DMS53 treated with DMSO at 0.1 percent for 48 hours (cell line): ENCODE results near the gene PSMG3.

Experiments used
- DNase-seq: peaks from one replicate; lab custom pipeline; 2025; ENCODE audit not compliant: unreplicated experiment; lab: John Stamatoyannopoulos, UW

Gene PSMG3

DNA sequence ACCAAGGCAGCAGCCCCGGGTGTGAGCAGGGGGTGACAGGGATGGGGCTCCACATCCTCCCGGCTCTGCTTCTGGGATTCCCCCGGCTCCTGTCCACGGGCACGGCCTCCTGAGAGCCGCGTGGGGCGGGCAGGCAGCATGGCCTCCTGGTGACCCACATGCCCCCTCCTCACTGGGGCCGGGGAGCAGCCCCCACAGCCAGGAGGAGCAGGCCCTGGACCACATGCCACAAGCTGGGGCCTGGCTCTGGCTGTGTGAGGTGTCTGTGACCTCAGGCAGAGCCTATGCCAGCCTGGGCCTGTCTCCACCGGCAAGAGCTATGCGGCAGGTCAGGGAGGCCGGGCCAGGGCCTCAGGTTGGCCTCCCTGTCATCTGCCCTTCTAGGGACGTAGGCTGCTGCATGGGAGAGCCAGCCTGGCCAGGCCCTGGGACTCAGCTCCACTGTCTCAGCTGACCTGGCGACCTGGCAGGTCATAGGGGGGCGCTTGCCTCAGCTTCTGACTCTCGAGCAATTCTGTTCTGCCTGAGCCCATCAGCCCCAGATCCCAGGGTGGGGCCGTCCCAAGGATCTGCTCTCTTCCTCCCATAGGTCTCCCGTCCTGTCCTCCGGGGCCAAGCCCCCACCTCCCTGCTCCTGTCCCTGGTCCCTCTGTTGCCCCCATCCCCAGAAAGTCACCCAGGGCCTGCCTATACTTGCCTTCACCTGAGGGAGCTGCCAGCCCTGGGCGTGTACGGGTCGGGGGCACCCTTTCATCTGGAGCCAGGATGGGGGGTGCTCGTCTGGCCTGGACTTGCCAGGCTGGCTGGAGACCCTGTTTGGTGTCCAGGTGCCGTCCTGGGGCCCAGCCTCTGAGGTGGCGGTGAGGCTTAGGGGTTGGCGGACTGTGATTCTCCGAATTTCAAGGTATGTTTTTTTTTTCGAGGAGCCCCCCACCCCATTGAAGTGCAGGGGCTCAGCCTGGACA, 9.9 kb downstream of the PSMG3 start:
- no peak for DNase-seq

DNA sequence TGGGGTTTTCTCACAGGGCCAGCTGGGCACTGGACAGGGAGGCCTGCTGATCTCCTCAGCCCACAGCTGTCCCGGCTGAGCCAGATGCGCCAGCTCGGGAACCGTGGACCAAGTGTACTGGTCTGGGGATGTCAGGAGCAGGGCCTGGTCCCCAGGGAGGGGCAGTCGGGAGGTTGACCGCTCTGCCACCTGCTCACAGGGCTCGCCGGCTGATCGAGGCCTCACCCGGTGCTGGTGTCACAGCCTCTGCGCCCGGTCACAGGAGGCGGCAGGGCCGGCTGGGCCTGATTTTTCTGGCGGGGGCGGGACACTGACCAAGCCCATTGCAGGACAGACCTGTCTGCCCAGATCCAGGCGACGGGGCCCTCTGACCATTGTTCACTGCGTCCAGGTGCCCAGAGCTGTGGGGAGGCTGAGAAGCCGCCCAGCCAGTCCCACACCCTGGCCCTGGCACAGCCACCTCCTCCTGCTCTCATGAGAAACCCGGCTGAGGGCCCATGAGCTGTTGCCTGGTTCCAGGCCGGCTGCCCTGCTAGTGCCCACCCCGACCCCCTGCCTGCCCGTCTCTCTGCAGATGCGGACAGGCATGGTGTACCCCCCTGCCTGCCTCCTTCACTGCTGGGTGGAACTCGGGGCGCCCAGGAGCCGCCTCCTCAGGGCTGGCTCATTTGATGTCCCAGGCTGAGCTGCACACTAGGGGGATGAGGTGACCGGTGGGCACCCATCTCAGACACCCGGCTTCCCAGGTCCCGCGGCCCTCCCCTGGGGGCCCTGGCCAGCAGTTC, 10.8 kb downstream of the PSMG3 start:
- no peak for DNase-seq

DNA sequence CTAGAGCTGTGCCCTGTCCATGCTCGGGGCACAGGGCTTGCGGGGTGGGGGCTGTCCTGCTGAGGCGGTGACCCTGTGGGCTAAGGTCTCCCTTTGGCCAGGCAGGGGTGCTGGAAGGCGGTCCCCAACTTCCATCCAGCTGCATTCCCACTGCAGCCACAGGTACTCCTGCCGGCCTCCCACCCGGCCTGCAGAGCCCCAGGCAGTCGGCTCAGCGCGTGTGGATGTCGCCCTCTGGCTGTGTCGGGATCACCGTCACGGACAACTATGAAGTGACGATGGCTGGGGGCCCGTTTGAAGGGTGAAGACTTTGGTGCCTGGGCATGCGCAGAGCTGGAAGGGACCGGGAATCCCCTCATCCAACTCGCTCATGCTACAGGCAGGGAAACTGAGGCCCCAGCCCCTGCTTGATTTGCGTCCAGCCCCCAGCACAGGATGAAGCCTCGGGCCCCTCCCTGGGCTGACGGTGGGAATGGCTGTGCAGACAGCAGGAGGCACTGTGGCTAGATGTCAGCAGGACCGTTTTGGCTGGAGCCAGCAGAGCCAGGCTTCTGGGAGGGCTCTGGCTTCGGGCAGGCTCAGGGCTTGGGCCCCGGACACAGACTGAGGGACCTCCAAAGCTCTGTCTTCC, 11.5 kb downstream of the PSMG3 start:
- DNase-seq: no peak

DNA sequence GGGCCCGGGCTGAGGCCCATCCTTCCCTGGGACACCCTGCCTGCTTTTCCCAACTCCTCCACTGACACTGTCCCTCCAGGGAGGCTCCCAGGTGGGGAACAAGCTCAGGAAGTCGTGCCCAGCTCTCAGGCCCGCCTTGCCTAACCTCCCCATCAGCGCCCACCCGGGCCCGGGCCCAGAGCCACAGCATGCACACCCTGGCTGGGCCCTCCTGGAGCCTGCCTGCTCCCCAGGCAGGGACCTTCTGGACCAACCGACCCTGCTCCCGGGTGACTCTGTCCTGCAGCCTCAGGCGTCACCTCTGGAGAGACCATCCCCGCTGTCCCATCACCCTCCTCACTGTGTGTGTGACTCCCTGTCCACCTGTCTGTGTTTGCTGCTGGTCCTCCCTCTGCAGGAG, 12.1 kb downstream of the PSMG3 start:
- DNase-seq: no peak

DNA sequence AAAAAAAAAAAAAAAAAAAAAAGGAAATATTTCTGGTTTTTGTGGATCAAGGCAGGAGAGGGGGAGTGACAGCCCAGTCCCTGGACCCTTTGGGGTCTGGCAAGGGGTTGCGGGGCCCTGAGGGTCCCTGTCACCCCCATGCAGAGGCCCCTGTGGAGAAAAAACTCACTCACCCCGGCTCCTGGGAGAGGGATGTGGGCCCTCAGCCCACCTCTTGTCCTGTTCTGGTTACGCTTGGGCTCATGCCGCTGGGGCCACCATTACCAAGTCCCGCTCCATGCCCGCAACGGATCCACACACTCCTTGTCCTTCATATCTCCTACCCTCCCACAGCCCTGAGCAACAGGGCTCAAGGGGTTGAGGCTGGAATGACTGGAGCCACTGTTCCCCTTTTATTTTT, 12.8 kb downstream of the PSMG3 start:
- DNase-seq: no peak

DNA sequence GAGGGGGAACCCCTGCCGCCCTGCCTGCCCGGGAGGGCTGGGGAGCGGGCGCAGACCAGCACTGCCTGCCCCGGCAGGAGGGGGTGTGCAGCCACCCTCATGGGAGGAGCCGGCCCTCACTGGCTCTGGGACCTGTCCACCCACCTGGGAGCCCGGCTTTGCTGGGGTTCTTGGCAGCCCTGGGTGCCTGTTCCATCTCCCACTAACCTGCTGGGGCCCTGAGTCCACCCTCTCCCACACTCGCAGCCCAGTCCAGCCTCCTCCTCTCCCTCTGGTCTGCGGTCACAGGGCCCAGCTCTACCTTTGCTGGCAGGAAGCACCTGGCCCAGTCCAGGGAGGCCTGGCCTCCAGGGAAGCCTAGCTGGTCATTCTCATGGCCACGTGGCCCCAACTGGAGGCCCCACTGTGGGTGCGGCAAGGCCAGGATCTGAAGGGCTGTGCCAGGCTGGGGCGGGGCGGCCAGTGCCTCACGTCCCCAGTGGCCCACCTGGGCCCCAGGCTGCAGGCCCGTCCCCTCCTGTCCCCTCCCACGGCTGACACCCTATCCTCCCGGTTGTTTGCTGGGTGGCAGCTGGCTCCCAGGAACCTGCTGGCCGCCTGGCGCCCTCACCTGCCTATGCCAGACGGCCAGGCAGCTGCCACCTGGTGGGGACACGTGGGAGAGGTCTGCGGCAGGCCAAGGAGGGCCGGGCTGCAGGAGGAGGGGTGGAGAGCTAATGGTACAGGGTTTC, 13.9 kb downstream of the PSMG3 start, which contains the start of gene TMEM184A:
Gene TMEM184A (minus strand): TSS at position 393 of the 731 bp plus-strand sequence. CDS start 721 bp downstream, outside the sequence.
- peak; percentile 93 for DNase-seq

DNA sequence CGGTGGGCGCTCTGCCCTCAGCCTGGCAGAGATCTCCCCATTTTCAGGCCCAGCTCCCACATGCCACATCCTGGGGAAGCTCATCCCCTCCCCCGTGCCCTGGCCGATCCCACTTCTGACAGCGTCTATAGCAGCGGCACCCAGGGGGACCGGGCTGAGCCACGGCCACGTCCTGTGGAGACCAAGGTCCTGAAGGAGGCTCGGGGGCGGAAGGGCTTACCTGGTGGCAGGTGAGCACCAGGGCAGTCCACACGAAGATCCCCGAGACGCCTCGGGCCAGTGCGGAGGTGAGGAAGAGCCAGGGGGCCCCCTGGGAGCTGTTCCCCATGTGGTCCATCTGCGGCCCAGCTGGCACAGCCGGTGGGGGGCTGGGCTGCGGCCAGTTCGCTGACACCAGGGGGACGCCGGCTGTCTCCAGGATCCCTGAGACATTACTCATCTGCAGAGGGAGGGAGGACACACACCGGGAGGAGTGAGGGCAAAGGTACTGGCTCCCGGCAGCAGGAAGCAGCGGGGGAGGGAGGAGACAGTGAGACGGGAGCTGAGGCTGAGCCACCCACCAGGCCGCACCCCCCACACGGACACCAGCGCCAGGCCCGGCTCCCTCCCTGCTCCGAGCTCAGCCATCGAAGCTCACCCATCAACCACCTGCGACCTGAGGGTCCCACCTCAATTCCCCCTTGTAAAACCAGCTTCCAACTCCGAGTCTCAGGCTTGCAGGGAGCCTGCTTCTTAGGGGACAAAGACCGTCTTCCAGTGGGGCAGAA, 14.6 kb downstream of the PSMG3 start:
- peak; percentile 87 for DNase-seq

DNA sequence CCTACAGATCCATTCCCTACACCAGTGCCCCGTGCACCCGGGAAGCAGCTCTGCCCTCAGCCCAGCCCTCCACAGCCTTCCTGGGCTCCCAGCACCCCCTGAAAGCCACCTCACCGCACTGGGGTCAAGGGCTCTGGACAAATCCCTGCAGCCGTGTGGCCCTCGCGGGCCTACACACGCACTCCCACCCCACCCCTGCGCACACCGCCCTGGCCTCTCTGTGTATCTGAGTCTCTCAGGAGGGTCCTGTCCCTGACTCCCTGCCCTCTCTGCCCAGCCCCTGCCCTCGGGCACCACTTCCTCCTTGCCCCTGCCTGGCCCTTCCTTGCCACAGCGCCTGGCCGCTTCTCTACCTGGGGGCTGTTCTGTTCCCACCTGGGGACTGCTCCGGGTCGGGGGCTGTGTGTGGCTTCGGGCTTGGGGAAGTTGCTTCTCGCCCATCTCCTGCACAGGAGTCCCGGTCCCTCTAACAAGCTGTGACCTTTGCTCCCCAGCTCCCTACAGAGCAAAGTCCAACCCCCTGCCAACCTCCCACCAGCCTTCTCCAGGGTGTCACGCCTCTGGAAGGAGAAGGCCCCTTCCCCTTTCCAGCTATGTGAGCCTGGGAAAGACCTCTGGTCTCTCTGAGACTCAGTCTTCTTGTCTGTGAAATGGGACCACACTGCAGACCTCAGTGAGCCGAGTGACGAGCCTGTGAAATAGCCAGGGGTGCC, 15.3 kb downstream of the PSMG3 start:
- no peak for DNase-seq

DNA sequence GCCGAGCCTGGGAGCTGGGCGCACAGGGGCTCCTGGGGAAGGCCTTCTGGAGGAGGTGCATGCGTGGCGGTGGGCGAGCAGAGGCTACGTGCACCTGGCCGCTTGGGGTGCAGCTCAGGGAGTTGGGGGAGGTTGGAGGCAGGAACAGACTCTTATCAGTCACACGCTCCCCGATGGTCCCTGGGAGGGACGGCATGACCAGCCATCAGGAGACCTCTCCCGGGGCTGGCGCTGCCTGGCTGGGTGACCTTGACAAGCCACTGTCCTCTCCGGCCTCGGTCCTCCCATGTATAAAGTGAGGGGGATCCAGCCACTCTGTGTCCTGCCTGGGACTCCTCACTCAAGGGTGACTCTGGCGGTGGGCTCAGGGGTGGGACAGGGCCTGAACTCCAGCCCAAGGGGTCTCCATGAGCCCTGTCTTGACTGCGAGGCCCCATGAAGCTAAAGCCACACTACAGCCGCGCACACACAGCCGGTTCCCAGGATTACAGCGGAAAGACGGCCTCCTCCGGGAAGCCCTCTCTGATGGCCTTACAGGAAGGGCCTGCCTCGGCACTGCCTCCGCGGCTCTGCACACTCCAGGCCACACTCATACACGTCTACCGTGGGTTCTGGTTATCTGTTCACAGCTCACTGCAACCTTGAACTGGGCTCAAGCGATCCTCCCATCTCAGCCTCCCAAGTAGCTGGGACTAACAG, 16.2 kb downstream of the PSMG3 start:
- no peak for DNase-seq

DNA sequence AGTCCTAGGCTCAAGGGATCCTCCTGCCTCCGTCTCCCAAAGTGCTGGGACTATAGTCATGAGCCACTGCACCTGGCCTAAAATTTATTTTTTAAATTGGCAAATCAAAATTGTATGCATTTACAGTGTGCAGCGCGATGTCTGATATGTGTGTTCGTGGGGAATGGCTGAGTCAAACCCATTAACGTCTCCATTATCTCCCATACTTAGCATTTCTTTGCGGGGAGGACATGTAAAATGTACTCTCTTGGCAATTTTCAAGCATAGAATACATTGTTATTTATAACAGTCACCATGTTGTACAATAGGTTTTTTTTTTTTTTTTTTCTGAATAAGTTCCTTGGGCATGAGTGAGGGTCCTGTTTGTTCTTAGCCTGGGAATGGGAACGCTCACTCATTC, 17.6 kb downstream of the PSMG3 start:
- no peak for DNase-seq

DNA sequence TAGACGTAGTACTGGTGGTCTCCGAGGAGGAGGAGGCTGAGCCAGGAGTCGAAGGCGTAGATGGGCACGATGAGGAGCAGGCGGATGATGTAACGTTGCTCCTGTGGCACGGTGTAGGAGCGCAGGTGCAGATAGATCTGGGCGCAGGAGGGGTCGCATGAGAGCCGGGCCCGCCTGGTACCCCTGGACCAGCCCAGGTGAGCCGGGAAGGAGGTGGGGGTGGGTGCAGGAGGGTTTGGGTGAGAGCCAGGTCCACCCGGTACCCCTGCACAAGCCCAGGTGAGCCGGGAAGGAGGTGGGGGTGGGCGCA, 19.0 kb downstream of the PSMG3 start:
- DNase-seq: no peak

DNA sequence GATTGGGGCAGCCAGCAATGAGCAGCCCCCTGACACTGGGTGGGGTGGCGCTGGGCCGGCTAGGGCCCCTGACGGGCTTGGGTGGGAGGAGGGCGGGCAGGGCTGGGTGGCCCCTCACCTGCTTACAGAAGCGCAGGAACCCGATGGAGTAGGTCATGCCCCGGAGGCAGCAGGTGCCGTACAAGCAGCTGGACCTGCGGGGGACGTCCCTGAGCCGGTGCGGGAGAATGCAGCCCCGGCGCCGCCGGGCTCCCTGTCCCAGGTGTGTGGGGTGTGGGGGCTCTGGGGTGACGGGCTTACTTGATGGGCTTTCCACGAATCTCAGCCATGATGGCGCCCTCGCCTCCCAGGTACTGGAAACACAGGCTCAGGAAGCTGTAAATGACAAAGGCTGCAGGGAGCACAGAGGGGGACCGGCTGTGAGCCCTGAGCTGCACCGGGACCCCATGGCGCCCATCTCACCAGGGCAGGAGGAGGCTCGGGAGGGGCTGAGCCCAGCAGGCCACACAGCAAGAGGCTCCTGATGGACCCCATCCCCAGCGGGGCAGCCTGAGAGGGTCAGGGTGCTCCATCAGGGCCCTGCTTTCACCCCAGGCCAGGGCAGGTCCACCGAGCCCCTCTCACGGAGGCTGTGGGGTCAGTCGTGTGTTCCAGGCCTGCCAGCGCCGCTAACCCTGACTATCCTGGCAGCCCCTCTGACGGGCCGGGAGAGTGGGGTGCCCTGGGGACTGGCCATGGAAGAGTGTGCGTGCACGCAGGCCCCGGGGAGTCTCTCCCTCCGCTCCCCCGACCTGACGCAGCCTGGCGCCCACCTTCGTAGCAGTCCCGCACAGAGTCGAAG, 19.6 kb downstream of the PSMG3 start:
- no peak for DNase-seq

DNA sequence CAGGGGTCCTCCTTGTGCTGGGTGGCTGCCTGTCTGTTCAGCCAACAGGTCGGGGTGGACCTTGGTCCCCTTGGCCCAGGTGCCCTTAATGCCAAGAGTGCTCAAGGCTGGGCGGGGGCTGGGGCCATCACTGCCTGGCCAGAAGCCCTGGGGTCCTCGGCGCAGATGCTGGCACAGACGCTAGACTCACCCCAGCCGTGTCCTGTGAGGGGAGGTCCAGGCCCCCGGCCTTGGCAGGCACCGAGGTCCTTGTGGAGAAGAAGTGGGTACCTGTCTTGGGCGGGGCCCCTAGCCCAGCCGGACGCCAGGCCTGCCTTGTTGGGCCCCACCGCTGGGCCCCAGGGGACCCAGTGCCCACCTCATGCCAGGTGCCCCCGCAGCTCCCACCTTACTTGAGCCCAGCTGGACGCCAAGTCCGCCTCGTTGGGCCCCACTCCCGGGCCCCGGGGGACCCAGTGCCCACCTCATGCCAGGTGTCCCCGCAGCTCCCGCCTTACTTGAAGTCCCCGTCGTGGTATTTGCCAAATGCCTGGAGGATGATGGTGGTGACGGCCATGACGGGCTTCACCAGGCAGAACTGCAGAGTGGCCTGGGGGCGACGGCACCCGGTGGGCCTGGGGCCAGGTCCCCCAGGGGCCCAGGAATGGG, 20.4 kb downstream of the PSMG3 start:
- DNase-seq: no peak

DNA sequence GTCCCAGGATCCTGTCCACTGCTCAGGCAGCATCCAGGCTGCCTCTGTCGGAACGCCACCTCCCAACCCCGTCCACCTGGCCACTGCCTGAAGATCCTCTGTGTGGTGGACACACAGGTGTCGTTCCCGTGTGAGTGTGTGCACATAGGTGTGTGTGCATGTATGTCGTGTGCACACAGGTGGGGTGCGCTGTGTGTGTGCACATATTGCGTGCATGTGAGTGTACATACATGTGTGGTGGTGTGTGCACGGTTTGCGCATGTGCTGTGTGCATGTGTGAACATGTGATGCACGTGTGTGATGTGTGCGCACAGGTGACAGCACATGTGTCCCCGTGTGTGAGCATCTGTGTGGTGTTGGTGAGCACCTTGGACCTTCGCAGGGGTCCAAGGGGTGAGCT, 20.9 kb downstream of the PSMG3 start:
- DNase-seq: no peak

DNA sequence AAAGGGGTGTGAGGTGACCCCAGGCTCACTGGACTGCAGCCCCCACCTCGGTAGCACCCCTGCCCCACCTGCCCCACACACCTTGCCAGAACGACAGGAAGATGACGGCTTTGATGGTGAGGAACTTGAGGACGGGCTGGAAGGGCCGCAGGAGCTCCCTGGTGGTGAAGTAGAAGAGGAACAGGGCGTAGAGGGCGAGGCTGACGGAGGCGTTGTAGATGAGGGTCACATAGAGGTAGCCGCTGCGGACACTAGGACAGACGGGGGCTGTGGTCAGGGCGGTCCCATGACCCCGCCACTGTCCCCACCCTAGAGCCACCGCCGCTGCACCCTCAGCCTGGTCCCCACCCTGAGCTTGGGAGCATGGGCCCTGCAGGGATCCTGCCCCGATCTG, 21.4 kb downstream of the PSMG3 start:
- DNase-seq: no peak

DNA sequence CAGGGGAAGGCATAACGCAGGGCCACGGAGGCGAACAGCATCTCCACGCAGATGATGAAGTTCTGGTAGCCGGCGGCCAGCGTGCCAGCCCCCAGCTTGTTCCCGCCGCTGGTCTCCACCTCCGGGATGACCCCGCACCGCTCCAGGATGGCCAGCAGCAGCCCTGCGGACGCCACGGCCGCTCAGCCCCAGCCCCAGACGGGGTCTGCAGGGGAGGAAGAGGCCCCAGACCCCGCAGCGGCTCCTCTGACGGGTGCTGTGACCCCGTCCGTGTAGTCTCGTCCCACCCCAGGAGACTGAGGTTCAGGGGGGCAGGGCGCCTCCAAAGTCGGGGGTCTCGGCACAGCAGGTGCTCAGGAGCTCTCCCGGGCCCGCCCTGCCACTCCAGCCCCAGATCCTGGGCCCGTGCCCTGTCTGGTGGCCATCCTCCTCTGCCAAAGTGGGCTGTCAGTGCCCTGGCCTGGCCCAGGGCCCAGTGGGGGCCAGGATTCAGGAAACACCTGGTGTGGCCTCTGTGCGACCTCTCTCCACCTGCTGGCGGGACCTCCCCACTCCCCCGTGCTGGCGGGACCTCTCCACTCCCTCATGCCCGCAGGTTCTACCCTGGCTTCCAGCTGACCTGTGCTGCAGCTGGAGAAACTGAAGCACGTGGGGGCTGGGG, 21.9 kb downstream of the PSMG3 start:
- DNase-seq: no peak
